ENCODE data around the gene MINDY4.

The MINDY4 gene

GRCh38 chr7:30751696-30752273 lies 19.4 kb upstream of the MINDY4 start, which contains the start of gene INMT:
Gene INMT, plus strand, starts transcription at chr7:30752135. Its CDS starts 16 bp downstream, at chr7:30752151.
- TF ChIP-seq PAX5 (IDR thresholded peaks at IDR 0.05; ENCODE audit: insufficient read depth, low read length, severe bottlenecking) (no peak), POLR2A (IDR thresholded peaks at IDR 0.05; ENCODE audit: low read depth, low read length) (no peak), SPI1 (IDR thresholded peaks at IDR 0.05; ENCODE audit: low read depth, low read length) (no peak)
- FAIRE-seq, result no peak
- no peak for DNase-seq (ENCODE audit: insufficient read length, low spot score)

DNA sequence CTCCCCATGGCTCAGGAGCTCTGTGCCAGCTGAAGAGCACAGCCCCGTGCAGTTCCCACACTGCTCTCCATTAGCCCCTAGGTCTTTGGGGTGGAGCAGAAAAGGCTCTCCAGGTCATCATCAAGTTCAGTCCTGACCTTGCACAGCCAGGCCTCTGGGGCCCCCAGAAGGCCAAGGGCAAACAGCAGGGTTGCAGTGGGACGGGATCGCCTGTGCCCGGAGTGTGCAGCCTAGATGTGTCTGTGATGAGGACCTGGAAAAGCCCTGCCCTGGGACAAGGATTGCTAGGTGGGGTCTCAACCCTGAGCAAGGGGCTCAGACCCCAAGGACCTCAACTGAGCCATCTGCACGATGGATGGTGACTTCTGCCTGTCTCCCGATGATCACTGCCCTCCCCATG lies 18.7 kb upstream of the MINDY4 start:
- FAIRE-seq (no peak), DNase-seq (ENCODE audit: insufficient read length, low spot score) (no peak)
- no peak for TF ChIP-seq POU2F2 (IDR thresholded peaks at IDR 0.05; ENCODE audit: low read depth, low read length)
- TF ChIP-seq PAX5 (IDR thresholded peaks at IDR 0.05; ENCODE audit: insufficient read depth, low read length, severe bottlenecking), result no peak

DNA sequence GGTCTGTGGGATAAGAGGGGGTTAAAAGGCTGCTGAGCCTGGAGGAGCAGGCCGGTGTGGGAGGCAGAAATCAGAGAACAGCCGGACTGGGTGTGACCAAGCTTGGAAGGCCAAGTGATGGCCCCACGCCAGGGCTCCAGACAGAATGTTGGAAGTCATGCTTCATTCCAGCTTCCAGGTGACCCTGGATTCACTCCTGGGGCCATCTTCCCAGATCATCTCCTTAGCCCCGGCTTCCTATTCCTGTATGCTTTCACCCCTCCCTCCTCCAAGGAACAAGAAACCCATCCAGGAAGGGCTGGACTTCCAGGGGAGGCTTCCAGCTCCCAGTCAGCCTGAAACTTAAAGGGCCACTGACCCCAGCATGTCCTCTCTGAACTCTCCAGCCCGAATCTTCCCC lies 18.2 kb upstream of the MINDY4 start:
- no peak for DNase-seq (ENCODE audit: insufficient read length, low spot score)

GRCh38 chr7:30754315-30754877 lies 16.8 kb upstream of the MINDY4 start:
- no peak for TF ChIP-seq SPI1 (IDR thresholded peaks at IDR 0.05; ENCODE audit: low read depth, low read length)
- TF ChIP-seq POLR2A (IDR thresholded peaks at IDR 0.05; ENCODE audit: low read depth, low read length), result no peak
- no peak for TF ChIP-seq TAF1 (IDR thresholded peaks at IDR 0.05; ENCODE audit: low read depth, low read length)
- no peak for TF ChIP-seq POU2F2 (IDR thresholded peaks at IDR 0.05; ENCODE audit: low read depth, low read length)
- TF ChIP-seq POLR2AphosphoS5 (IDR thresholded peaks at IDR 0.05; ENCODE audit: low read depth, low read length), result no peak
- no peak for TF ChIP-seq PAX5 (IDR thresholded peaks at IDR 0.05; ENCODE audit: insufficient read depth, low read length, severe bottlenecking)
- no peak for FAIRE-seq
- no peak for DNase-seq (ENCODE audit: insufficient read length, low spot score)

More for the DNA sequence above, 18.2 kb upstream of the MINDY4 start:
- FAIRE-seq, result no peak
- no peak for TF ChIP-seq POLR2AphosphoS5 (IDR thresholded peaks at IDR 0.05; ENCODE audit: low read depth, low read length)
- TF ChIP-seq PAX5 (IDR thresholded peaks at IDR 0.05; ENCODE audit: insufficient read depth, low read length, severe bottlenecking), result no peak
- no peak for TF ChIP-seq POLR2A (IDR thresholded peaks at IDR 0.05; ENCODE audit: low read depth, low read length)
- TF ChIP-seq TAF1 (IDR thresholded peaks at IDR 0.05; ENCODE audit: low read depth, low read length), result no peak
- TF ChIP-seq SPI1 (IDR thresholded peaks at IDR 0.05; ENCODE audit: low read depth, low read length), result no peak
- no peak for TF ChIP-seq POU2F2 (IDR thresholded peaks at IDR 0.05; ENCODE audit: low read depth, low read length)

DNA sequence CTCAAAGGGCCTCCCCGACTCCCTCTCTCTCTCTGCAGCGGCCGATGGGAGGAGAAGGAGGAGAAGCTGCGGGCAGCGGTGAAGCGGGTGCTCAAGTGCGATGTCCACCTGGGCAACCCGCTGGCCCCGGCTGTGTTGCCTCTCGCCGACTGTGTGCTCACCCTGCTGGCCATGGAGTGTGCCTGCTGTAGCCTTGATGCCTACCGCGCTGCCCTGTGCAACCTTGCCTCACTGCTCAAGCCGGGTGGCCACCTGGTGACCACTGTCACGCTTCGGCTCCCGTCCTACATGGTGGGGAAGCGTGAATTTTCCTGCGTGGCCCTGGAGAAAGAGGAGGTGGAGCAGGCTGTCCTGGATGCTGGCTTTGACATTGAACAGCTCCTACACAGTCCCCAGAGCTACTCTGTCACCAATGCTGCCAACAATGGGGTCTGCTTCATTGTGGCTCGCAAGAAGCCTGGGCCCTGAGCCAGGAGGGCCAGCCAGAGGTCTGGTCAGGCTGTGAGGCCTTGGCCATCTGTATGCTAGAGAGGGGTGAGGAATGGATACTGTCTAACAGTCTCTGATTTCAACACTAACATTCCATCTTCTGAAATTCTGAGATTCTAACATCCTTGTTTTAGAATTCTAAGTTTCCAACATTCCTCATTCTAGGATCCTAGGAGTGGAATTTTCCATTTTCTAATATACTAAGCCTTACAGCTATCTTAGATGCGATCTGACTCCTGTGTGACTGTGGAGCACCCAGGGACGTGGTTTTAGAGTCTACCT lies 15.6 kb upstream of the MINDY4 start:
- TF ChIP-seq SPI1 (IDR thresholded peaks at IDR 0.05; ENCODE audit: low read depth, low read length) (no peak), PAX5 (IDR thresholded peaks at IDR 0.05; ENCODE audit: insufficient read depth, low read length, severe bottlenecking) (no peak), POLR2A (IDR thresholded peaks at IDR 0.05; ENCODE audit: low read depth, low read length) (no peak), POLR2AphosphoS5 (IDR thresholded peaks at IDR 0.05; ENCODE audit: low read depth, low read length) (no peak), POU2F2 (IDR thresholded peaks at IDR 0.05; ENCODE audit: low read depth, low read length) (no peak), TAF1 (IDR thresholded peaks at IDR 0.05; ENCODE audit: low read depth, low read length) (no peak)
- no peak for DNase-seq (ENCODE audit: insufficient read length, low spot score)
- no peak for FAIRE-seq

DNA sequence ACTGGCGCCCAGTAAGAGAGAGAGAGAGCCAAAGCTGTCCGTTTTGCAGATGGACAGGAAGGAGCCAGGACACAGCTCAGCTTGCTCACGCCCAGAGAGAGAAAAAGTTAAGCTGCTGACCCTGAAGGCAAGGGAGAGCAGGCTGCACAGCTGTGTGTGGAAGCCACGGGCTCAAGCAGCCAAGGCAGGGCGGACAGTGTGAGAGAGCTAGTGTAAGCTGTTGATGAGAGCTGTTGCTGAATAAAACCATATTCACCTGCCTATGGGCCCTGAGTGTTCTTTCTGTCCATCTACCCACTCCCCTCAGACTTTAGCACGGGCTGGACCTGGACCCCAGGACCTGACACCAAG lies 13.9 kb upstream of the MINDY4 start:
- TF ChIP-seq PAX5 (IDR thresholded peaks at IDR 0.05; ENCODE audit: insufficient read depth, low read length, severe bottlenecking) (no peak), POLR2AphosphoS5 (IDR thresholded peaks at IDR 0.05; ENCODE audit: low read depth, low read length) (no peak), POU2F2 (IDR thresholded peaks at IDR 0.05; ENCODE audit: low read depth, low read length) (no peak), SPI1 (IDR thresholded peaks at IDR 0.05; ENCODE audit: low read depth, low read length) (no peak), TAF1 (IDR thresholded peaks at IDR 0.05; ENCODE audit: low read depth, low read length) (no peak), POLR2A (IDR thresholded peaks at IDR 0.05; ENCODE audit: low read depth, low read length) (no peak)
- FAIRE-seq (no peak), DNase-seq (ENCODE audit: insufficient read length, low spot score) (no peak)

DNA sequence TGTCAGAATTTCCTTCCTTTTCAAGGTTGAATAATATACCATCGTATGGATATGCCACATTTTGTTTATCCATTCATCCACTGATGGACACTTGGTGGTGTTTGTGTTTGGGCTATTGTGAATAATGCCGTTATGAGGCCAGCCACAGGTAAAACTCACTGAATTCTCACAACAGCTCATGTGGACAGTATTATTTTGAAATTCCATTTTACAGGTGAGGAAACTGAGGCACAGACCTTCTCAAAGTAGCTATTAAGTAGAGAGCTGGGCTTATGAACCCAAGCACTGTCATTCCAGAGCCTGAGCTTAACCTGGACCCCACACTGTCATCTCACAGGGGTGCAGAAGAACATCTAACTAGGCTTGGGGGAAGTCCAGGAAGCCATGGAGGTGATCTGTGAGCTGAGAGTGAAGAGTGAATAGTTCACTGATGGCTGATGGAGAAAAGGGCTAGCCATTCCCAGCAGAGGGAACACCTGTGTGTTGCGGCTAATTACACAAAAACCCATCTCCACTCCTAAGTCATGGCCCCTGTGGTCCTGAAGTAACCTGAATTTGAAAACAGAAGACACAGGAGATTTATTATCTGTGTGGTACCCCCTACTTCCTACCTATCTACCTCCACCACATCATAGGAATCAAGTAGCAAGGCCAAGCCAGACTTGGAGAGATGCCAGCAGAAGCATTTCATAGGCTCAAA lies 10.6 kb upstream of the MINDY4 start:
- peak; percentile 13 for FAIRE-seq
- TF ChIP-seq PAX5 (IDR thresholded peaks at IDR 0.05; ENCODE audit: insufficient read depth, low read length, severe bottlenecking) (no peak), POLR2A (IDR thresholded peaks at IDR 0.05; ENCODE audit: low read depth, low read length) (no peak), TAF1 (IDR thresholded peaks at IDR 0.05; ENCODE audit: low read depth, low read length) (no peak), POLR2AphosphoS5 (IDR thresholded peaks at IDR 0.05; ENCODE audit: low read depth, low read length) (no peak), POU2F2 (IDR thresholded peaks at IDR 0.05; ENCODE audit: low read depth, low read length) (no peak), SPI1 (IDR thresholded peaks at IDR 0.05; ENCODE audit: low read depth, low read length) (no peak)
- no peak for DNase-seq (ENCODE audit: insufficient read length, low spot score)

DNA sequence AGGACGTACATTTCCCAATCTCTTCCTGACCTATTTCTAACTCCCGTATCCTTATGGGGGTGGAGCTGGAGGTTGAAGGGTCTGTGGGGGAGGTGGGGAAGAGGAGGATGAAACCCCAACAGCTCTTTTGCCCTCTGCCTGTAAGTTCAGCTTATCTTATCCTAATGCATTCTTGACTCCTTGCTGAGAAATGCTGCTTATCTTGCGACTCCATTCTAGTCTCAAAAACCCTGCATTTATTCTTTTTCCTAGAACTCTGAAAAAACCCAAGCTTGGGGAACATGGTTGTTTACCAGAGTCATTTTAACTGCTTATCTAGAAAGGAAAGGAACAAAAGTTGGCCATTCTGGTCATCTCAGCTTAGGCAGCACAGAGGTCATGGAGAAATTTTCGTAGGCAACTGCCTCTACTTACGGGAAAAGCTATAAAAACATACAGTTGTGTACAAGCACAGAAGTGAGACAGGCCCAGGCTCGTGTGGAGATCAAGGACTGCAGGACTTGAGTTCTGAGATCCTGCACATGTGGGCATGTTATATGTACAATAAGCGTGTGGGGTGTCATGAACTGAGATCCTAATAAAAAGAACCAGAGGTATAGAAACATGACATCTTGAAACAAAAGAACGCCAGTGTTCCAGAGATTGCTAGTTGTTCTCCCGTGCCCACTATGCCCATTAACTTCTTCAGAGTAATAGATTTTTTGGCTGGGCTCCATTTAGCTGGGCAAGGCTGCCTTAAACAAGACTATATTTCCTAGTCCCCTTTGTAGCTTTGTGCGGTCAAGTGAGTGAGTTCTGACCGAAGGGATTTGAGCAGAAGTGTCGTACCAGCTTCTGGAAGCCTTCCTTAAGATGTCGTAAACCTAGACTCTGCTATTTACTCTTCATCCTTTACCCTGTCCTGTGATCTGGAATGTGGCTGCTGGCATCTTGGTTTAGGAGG lies 9.7 kb upstream of the MINDY4 start:
- DNase-seq (ENCODE audit: insufficient read length, low spot score) (no peak), FAIRE-seq (no peak)
- TF ChIP-seq TAF1 (IDR thresholded peaks at IDR 0.05; ENCODE audit: low read depth, low read length) (no peak), POLR2AphosphoS5 (IDR thresholded peaks at IDR 0.05; ENCODE audit: low read depth, low read length) (no peak), POU2F2 (IDR thresholded peaks at IDR 0.05; ENCODE audit: low read depth, low read length) (no peak), SPI1 (IDR thresholded peaks at IDR 0.05; ENCODE audit: low read depth, low read length) (no peak), PAX5 (IDR thresholded peaks at IDR 0.05; ENCODE audit: insufficient read depth, low read length, severe bottlenecking) (no peak), POLR2A (IDR thresholded peaks at IDR 0.05; ENCODE audit: low read depth, low read length) (no peak)

All from GM12891 (cell line).